GM21367 (cell line): Measurements from ENCODE around the gene ECHDC3.
"Not testable (repeated sequence)": the region's sequence is repeated elsewhere in the genome, so short reads cannot be mapped to it uniquely, and the experiment has no call there.

Experiments used
- ATAC-seq: cut with Tn5 transposase; IDR thresholded peaks from one replicate; pipeline ENCODE4 v1.9.1; 2021; ENCODE audit not compliant: unreplicated experiment

The ECHDC3 gene

DNA sequence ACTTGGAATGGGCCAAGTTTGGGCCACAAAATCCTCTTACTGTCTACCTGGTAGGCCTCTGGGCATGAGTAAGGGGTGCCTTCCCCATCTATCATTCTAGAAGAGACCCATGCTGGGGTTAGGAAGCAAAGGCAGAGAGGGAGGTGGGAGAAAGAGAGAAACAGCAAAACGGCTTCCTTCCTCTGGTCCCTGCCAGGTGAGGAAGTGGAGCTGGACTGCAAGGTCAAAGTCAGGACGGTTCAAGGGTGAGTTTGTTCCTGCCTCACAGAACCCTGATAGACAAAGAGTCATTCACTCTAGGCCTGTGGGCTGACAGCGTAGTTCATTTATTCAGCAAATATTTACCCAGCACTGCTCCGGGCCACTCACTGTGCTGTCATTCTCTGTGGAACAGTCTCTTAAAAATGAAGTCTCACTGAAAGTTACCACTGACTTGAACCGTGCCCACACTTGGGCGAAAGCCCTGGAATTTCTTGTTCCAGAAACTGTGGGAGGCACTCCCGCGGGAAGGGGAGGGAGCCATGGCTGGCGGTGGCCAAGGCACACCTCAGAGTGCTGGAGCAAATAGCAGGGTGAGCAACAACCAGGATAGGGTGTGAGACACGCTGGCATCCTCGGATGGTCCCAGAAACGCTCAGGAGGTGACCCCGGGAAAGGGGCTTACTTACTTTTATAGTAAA, 26.2 kb upstream of the ECHDC3 start:
- ATAC-seq: no peak

DNA sequence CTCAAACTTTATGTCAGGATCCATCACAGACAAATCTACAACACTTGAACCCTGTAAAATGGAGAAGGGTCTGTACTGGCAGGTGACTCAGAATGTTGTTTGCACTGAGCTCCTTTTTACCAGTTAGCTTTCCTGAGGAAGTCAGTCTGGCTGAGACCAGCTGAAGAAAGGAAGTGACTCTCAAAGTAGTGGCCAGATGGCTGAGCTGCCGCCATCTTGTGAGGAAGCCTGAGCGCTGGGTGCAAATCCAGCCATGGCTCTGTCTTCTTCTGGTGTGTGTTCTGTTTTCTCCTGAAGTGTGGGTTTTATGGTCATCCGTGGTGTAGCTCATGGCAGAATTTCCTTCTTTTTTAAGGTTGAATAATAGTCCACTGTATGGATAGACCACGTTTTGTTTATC, 25.5 kb upstream of the ECHDC3 start:
- no peak for ATAC-seq

DNA sequence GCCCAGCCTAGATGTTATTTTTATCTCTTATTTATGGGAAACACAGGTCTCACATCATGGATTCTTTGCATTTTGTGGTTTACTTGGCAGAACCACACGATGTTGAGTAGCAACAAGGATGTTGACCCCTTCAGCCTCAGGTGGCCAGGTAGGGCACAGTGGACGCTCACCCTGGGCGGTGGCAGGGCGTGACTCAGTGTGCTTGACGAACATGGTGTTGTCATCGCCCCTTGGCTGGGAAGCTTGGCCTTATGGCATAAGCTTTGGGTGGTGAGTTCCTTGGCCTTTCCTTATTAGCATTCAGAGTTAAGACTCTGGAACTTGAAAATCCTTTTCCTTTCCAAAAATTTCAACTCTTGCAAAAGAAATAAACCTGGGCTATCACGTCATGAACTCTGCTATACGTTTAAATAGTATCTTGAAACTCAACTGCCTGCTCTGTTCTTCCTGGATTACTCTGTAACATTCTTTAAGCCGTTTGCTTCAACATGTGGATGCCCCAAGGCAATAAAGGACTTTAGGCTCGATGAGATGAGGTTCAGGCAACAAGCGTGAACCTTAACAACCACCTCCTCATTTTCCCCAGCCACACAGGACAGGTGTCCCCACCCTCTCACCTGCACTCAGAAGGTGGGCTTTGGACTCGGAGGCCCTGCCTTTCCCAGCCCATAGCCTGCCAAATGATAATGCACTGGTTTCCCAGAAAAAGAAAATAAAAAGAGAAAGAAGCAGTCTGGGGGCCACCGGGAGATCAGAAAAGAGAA, 22.5 kb upstream of the ECHDC3 start:
- no peak for ATAC-seq

DNA sequence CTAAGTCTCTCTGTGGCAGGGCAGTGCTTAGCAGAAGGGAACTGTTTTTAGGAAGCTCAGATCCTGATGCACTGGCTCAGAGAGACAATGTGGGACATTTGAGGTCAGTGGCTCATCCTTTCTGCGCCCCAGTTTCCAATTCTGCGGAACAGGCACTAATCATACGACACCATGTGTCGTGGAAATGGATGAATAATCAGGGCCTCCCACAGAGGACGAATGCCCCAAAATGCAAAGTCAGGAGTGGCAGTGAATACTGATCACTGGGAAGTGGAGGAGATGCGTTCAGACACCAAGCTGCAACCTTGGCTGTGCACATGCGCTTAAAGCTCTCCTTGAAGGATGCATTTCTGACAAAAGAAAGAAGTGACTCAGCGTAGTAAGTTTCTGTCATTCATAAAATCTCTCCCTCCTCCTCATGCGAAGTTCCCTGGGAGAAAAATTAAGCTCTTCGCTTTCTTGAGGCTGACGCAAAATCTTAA, 21.9 kb upstream of the ECHDC3 start:
- ATAC-seq: no peak

DNA sequence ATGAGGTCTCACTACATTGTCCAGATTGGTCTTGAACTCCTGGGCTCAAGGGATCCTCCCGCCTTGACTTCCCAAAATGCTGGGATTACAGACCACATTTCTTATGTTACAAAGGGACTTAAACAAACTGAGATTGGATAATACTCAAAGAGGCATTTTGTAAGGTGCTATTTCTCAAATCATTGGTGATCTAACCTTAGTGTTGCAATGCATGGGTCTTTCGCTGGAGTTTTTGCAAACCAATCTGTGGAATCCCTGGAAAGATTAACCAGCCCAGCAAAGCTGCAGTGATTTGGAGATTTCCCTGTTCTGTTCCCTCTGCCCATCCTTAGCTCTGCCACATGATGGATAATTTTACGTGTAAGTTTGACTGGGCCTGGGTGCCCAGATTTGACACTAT, 20.4 kb upstream of the ECHDC3 start:
- no peak for ATAC-seq

DNA sequence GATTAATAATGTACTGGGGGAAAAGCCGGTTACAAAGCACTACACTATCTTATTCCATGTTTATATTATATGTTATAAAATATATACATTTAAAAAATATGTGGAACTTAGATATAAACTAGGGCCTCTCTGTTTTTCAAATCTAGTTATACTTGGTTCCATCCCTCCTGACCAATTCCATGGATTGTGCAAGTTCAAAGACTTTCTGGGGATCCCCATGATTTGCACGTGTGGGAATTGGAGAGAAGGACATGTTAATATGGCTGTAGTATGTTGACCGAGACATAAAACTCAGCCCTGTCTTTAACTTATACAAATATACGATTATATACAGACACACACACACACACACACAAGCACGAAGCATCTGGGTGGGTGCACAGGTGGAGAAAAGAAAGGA, 18.8 kb upstream of the ECHDC3 start:
- ATAC-seq: no peak

DNA sequence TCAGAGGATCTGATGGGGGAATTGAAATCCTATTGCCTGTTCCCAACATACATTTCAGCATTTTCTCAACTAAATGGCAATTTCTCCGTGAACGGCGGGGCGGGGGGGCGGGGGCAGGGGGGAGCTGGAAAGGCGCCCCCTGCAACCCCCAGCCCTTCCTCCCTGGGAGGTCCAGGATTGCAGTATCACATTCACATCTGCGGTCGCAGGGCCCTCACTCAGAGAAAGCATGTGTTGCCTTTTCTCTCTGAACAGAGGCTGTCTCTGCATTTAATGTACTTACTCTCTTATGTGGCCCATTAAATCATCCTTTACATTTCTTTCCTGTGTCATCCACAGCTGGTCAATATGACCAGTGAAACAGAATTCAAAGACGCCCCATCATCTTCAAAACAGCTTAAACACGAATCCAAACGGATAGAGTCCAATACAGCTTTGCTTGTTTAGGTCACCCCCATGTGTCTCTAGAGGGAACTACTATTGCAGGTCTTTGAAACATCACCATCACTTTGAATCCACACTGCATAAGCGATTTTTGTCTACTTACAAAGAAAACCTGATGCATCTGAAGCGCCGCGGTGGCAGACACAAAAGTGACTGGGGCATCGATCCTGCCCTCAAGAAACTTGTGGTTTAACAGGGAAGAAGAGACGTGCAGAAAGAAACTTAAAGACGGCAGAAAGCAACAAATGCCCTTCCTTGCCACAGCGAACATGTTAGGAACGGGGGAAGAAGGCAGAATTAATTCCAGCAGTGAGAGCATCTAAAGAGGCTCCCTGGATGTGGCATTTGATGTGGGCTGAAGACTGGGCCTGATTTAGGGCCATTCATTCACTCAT, 17.0 kb upstream of the ECHDC3 start:
- no peak for ATAC-seq

DNA sequence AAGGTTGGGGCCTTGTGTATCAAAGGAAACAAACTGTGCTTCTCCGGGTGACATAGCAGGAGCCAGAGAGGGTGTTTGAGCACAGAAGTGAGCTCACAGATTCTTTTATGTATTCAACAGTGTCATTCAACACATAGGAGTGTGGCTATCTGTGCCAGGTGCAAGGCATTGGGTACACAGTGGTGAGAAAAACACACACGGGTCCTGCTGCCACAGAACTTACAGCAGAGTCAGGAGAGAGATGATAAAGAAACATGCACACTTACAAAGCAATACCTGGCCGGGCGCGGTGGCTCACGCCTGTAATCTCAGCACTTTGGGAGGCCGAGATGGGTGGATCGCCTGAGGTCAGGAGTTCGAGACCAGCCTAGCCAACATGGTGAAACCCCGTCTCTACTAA, 16.3 kb upstream of the ECHDC3 start:
- no peak for ATAC-seq

DNA sequence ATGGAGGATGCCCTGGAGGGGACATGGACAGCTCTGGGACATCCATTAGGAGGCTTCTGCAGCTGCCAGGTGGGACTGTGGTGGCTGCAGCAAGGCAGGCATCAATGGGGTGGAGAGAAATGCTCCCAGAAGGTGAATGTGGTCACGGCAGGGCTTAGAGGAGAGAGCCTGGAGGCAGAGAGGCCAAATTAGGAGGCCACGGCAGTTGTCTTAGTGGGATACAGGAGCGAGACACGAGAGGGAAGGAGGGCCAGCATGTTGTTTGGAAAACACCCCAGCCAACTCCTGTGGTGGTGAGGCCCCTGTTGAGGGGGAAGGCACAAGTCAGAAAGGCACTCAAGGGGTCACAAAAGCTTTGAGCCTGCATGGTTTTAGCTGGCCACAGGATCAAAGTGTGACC, 14.6 kb upstream of the ECHDC3 start:
- ATAC-seq: no peak

DNA sequence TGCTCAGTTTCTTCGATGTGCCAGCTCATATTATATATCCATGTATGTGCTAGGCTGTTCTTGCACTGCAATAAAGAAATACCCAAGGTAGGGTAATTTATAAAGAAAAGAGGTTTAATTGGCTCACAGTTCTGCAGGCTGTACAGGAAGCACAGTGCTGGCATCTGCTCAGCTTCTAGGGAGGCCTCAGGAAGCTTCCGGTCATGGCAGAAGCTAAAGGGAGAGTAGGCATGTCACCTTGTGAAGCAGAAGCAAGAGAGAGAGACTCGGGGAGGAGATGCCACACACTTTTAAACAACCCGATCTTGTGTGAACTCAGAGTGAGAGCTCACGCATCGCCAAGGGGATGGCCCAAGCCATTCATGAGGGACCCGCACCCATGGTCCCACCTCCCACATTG, 13.8 kb upstream of the ECHDC3 start:
- no peak for ATAC-seq

DNA sequence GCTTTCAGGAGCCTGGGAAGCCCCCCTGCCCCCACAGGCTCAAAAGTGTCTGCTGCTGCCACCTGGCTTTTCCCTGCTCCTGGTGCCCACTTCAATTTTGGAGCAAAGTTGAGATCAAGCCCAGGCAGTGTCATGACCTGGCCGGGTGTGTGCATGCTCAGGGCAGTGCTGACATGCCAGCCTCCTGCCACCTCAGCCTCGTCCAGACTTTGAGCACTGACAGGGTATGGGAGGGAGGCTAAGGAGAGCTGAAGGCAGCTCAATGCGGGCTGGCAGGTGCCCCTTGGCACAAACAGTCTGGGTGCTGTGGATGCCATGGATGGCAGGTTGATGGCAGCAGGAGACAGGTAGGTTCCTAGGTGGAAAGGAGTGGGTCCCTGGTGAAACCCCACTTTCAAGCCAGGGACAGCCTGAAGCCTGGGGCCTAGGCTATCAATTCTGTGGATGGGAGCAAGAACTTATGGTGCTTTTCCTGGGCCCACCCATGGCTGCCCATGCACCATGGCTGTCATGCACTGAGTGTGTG, 12.3 kb upstream of the ECHDC3 start:
- no peak for ATAC-seq

DNA sequence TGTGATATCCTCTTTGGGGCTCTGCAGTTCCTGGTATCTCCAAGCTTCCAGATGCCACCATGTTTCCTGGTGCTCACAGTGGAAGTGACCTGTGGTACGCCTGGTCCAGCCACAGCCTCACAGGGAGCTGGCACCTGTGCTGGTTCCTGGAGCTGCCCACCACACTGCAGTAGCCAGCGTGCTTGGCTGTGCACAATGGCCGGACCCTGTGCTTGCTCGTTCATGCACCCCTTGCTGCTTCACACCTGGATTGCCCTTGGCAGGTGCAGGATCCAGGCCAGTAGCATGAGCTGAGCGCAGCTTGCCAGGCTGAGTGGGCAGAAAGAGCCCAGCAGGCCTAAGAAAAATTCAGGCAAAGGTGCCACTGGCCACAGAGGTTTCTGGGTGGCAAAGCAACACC, 11.4 kb upstream of the ECHDC3 start:
- no peak for ATAC-seq

DNA sequence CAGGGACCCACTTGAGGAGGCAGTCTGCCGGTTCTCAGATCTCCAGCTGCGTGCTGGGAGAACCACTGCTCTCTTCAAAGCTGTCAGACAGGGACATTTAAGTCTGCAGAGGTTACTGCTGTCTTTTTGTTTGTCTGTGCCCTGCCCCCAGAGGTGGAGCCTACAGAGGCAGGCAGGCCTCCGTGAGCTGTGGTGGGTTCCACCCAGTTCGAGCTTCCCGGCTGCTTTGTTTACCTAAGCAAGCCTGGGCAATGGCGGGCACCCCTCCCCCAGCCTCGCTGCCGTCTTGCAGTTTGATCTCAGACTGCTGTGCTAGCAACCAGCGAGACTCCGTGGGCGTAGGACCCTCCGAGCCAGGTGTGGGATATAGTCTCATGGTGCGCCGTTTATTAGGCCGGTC, 5.4 kb upstream of the ECHDC3 start:
- ATAC-seq: not testable (repeated sequence)

DNA sequence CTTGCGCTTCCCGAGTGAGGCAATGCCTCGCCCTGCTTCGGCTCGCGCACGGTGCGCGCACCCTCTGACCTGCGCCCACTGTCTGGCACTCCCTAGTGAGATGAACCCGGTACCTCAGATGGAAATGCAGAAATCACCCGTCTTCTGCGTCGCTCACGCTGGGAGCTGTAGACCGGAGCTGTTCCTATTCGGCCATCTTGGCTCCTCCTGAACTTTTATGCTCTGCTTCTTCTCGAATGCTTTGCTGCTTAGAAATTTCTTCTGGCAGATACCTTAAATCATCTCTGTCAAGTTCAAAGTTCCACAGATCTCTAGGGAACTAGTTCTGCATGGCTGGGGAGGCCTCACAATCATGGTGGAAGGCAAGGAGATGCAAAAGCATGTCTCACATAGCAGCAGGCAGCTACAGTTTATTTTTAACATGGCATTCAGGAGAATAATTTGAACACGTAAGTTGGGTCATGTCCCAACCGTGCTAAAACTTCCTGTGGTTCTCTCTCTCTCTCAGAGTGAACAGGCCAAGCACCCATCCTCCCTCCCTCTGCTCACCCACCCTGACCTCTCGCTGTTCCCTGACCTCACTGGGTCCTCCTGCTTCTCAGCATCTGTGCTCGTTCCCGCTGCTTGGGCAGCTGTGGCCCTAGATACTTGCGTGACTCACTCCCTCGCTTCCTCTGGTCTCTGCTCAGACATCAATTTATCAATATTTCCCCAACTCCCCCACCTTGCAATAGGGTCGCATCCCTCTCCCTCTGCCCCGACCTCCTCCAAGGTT, 4.7 kb upstream of the ECHDC3 start:
- not testable (repeated sequence) for ATAC-seq

DNA sequence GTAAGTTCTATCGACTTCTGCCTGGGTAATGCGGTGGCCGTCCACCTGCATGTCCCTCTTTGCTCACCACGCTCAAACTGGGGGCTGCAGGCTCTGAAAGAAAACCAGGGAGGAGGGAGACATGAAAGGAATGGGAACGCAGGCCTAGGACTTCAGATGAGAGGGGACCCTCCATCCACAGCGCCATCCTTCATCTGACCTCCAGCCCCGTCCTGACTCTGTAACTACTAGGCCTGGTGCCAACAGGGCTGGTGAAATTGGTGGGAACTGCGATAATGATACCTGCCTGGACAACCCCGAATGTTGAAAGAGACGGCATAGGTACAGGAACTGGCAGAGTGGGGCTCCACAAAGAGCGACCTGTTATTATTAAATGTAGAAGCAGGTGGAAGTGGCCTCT, 1.3 kb upstream of the ECHDC3 start:
- ATAC-seq: no peak

DNA sequence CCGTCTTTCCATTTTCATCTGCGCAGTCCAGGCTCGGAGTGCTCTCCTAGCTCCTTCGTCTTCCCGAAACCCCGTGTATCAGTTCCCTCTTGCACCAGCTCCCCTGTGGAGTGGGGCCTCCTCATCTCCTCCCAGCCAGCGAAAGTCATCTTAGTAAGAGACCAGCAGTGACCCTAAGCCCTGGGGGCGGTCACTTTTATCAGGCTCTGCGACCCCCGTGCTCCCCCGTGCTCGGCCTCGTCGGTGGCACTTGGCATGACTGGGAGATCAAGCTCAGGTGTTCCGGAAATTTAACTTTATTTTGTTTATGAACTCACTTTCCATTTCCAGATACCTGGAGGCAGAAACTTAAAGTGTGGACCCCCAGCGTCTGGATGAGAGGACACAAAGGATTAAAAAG, 574 bp upstream of the ECHDC3 start:
- ATAC-seq: no peak

DNA sequence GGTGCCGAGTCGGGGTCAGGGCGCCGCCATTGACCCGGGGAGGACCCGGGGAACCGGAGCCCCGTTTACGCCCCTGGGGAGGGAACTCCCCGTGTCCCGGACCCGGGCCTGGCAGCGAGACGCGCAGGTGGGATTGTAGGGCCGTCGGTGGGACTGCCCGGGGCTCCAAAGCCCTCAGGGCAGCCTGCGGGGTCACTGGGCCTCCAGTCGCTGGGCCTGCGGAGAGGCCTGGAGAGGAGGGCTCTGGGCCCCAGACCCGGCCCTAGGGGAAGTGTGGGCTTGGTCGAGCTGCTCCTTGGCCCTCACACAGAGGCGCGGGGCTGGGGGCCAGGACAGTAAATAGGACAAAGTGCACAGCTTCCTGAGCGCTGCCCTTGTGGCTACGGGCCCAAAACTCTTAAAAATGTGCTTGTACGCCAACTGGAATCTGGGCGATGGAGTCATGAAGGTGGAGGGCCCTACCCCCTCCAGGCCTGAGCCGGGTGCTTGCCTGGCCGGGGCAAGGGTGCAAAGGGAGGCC, 657 bp downstream of the ECHDC3 start:
- no peak for ATAC-seq

DNA sequence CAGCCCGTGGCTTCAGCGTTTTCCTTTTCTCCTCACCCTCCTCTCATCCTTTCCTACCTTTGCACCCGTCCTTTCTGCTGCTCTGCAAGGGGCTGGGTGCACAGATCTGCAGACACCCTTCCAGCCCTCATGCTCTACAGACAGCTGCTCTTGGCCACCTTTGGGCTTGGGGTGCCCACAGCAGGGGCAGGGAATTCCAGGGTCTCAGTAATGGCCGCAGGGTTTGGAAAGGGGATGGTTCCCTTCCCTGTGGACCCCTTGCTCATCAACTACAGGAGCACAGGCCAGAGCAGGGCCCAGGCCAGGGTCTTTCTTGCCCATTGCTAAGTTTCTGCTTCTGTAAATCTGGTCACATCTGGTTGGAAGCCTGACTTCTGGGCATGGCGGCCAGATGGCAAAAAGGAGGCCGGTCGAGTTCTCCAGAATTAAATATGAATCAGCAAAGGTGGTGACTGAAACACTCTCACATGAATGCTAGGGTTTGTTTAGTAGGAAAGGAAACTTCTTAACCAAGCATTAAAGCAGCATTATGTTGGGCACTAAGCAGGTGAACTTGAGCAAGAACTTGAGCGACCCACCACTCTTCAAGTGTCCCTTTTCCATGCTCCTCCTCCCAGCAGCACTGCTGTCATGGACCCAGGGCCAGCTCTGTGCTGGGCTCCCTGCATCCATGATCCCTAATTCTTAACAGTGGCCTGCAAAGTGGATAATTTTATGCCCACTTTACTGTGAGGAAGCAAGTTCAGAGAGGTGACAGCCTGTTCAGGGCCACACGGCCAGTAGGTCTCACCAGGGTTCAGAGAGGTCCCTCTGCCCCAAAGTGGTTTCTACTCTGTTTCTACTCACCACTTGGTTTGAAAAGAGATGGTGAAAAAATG, 1.5 kb downstream of the ECHDC3 start:
- ATAC-seq: no peak

DNA sequence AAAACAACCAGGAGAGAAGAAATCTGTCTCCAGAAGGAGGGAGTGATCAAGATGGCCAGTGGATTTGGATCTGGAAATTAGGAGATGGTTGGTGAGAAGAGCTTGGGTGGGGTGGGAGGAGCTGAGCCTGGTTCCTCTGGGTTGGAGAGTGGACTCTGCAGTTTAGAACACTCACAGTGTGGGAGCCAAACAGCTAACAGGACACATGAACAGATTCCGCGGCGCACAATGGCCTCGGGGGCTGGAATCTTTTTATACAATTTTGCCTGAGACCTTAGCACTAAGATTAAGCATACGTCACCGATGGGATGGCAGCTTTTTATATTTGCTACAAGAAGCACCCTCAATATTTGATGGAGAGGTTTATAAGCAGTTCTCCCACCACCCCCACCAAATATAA, 2.9 kb downstream of the ECHDC3 start:
- ATAC-seq: no peak
